ENCODE measurements around the gene B3GALT6.

The B3GALT6 gene

DNA sequence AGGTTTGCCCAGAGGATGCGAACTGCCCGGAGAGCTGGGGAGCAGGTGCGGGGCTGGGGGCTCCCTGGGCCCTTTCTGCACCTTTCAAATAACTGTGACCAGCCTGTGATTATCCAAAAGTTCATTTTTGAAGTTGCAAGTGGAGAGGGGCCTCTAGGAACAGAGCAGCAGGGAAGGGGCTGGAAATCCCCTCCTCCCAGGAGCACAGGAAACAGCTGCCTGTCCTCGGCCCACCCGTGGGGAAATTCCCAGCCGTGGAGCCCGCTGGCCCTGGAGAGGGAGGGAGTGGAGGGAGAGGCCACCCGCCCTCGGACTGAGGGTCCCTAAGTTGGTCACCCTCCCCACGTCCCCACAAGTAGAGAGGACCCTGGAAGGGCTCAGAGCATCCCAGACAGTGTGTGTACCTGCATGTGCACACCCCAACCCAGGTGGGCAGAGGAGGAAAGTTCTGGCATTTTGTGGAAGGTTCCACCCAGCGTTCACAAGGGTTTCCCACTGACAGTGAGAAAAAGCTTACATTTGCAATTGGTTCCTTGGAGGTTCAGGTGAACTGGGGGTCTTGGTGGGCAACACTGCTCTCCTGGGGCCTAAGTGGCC, 16.9 kb upstream of the B3GALT6 start:
- FAIRE-seq = no peak
- no peak for DNase-seq (ENCODE audit: extremely low spot score, insufficient read length, low read depth)

DNA sequence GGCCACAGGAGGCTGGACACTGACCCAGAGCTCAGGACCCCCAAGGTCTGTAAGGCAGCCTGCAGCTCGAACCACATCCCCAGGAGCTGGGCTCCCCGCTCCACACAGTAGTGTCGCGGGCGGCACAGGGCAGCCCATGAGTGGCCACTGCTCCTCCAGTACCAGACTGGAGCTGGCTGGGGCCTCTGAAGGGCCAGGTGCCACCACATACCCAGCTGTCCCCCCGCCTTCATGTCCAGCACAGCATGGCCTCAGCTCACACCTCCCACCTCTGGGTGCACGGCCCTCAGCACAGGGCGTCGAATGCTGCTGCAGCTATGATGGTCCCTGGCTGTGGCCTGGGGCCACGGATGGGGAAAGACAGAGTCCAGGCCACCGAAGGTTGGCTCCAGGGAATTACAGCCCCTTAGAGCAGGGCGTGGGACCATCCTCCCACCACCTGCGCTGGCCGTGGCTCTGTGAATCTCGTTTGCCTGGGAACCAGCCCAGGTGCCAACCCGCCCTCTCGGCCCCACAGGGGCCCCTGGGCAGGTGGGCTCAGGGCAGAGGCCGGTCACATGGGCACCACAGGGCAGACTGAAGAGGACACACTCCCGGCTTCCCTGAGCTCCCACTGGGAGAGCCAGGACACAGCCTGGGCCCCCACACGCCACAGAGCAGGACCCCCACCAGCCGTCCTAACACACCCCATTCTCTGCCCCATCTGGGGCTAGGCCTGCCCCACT, 16.0 kb upstream of the B3GALT6 start:
- no peak for DNase-seq (ENCODE audit: extremely low spot score, insufficient read length, low read depth)
- FAIRE-seq = no peak

DNA sequence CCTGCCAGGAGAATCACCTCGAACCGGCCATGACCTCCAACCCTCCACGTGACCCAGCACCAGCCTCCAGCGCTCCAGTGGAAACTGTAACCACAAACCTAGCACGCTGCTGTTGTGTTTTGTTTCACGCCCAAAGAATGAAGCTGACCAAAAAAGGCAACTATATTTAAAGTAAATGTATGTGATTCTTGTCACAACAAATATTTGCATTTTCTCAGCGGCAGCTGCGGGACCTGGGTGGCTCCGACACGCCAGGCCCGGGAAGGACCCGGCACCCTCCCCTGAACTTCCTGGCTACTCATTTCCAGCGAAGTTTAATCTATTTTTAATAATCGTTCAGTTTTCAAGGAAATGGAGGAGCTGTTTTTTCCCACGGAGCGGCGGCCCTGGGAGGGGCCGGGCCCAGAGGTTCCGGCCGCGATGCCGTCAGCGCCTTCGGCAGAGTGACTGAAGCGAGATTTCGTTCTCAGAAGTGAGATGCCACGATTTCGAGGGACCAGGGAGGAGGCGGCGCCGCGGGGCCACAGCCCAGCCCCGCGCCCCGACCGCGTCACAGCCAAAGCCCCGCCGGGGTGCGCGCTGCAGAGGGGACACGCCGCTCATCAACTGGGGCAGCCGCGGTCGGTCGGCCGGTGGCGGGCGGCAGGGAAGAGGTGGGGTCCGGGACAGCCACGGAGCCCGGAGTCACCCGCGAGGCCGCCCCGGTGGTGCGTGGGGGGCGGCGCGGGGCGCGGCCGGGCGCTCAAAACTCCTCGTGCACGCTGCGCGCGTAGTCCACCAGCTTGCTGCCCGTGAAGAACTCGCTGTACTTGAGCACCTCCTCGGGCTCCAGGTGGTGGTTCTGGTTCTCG, 15.0 kb upstream of the B3GALT6 start:
- no peak for DNase-seq (ENCODE audit: extremely low spot score, insufficient read length, low read depth)
- no peak for FAIRE-seq

DNA sequence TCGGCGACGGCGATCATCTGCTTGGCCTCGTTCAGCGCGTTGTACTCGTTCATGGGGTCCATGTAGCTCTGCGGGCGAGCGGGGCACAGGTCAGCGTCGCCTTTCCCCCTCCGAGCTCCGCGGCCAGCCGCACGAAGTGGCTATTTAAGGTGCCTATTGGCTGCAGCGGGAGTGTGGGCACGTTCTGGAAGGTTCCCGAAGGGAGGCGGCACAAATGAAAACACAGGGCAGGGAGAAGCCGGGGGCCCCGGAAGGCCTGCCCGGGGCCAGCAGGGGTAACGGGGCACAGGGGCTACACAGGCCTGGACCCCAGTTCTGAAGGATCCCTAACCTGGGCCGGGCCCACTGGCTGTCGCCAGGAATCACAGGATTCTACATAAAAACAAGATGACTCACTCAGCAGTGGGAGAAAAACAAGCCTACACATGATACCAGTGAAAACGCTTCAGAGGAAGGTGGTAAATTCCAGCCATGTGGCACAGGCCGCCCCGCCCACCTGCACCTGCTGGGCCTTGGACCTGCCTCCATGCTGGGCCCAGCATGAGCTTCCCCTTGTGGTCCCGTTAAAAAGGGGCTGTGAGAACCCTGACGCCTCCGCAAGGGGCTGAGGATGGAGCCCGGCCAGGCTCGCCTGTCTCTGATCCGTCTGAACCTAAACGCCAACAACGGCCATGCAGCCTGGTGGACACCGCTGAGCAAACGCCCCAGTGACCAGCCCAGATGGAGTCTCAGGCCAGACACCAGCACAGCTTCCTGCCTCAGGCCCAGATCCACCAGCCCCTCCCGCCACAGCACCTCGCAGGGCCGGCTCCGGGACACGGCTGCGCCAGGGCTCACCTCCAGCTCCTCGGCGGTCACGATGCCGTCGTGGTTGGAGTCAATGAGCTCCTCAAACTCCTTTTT, 14.2 kb upstream of the B3GALT6 start:
- no peak for FAIRE-seq

DNA sequence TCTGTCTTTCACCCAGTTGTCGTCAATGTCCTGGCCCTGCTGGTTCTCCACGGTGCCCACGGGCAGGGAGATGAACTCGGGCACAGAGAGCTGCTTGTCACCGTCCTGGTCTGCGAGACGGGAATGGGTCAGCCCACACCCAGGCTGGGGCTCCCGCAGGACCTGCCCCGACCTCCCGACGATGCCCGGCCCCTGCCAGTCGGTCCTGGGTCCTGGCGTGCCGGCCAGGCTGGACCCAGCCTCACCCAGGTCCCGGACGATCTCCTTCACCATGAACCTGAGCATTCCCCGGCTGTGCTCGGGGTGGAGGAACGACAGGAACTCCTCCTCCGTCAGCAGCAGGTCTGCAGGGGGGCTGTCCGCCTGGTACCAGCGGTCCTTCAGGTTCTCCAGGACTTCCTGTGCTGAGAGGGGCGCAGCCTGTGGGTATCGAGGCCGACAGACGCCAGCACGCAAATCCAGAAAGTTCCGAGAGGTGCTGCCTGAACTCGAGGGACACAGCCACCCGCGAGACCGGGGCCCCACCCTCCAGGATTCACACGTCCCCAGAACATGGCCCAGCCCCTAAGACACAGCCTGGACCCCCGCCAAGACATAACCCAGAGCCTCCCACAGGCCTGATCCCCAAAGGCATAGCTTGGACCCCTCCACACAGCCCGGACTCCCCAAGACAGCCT, 13.4 kb upstream of the B3GALT6 start:
- DNase-seq (ENCODE audit: extremely low spot score, insufficient read length, low read depth) = no peak
- FAIRE-seq = no peak

More for the DNA sequence above, 14.2 kb upstream of the B3GALT6 start:
- no peak for DNase-seq (ENCODE audit: extremely low spot score, insufficient read length, low read depth)

DNA sequence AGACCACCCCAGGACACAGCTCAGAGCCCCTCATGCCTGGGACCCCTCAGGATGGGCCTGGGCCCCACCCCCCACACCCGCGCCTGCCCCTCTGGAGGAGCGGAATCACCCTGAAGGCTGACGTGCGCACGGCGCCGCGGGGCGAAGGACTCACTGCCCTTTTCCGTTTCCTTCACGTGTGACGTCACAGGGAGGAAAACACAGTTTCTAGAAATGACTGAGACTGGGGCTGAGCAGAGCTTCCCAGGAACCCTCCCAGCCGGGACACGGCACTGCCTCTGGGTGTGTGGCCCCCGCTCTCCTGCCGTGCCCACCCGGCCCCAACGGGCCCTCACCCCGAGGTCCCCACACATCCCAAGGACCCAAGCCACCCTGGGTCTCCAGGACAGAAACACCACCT, 12.7 kb upstream of the B3GALT6 start:
- DNase-seq (ENCODE audit: extremely low spot score, insufficient read length, low read depth) (no peak), FAIRE-seq (no peak)

DNA sequence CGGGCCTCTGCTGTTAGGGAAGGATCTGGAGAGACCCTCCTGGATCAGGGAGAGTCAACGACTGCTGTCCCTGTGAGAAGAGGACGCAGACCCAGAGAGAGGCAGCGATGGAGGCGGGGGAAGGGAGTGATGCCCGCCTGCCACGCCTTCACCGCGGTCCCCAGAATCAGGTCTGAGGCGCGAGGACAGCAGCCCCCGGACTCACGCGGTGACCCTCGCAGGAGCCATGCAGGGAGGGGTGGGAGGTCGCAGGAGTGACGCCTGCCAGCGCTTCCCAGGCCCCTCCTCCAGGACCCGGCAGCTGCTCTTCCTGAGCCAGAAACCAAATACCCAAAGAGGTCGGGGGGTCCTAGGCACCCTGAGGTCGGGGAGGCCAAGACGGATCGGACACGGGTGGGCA, 11.8 kb upstream of the B3GALT6 start:
- no peak for DNase-seq (ENCODE audit: extremely low spot score, insufficient read length, low read depth)
- FAIRE-seq = no peak

DNA sequence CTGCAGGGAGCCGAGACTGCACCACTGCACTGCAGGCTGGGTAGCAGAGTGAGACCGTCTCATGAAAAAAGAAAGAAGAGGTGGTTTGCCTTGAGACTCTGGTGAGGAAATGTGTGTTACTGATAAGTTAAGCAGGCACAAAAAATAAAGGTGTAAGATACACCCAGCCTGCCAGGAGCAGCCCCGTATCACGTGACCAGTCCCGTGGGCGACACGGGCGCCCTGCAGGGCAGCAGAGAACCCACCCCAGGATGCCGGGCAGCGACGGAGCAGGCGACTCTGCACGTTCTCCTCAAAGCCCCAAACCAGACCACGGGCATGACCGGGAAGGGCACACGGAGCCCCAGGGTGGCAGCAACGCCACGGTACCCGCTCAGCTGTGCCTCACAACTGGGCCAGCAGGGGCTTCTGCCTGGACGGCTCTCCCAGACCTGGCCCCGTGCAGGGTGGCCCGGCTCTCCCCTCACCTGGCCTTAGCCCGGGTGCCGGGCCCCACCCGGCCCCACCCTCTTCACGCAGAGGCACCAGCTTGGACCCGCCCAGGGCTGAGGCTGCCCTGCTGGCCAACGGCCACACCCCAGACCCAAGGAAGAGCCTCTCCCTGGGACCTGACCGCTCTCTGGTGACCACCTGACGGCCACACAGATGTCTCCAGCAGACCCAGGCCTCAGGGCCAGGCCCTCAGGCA, 10.0 kb upstream of the B3GALT6 start:
- no peak for FAIRE-seq

DNA sequence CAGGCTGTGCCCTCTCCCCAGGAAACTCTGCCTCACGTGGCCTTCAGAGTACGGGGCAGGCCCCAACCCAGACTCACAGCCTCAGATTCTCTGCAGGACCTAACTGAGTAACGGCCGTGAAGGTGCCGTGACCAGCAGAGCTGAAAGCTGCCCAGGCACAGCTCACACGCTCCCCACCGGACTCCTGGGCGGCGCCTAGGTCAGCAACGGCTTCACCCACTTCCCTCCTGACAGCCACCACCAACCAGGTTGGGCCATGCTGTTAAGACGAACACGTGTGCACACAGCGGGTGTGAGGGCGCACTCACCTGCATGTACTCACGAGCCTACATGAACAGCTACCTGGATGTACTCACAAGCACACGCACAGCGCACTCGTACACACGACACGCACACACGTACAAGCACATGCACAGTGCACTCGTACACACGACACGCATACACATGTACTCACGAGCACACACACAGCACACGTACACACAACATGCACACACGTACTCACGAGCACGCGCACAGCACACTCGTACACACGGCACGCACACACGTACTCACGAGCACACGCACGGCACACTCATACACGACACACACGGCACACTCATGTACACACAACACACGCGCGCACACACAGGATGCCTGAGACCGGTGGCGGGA, 9.3 kb upstream of the B3GALT6 start:
- FAIRE-seq (no peak), DNase-seq (ENCODE audit: extremely low spot score, insufficient read length, low read depth) (no peak)

More for the DNA sequence above, 10.0 kb upstream of the B3GALT6 start:
- DNase-seq (ENCODE audit: extremely low spot score, insufficient read length, low read depth) = no peak

DNA sequence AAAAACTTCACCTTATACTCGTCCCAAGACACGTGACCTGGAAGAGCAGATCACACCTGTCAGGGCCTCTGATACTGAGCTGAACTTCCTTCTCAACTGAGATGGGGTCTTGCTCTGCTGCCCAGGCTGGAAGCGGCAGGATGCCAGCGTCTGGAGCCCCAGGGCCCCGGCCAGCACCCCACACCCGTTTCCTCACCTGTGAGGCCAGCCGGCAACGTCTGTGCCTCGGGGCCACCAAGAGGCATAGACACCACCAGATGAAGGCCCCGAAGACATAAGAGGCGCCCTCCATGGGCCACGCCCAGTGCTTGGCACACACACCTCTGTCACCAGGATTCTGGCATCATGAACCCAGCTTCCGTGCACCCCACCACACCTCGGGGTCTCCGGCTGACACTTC, 8.7 kb upstream of the B3GALT6 start:
- FAIRE-seq (no peak), DNase-seq (ENCODE audit: extremely low spot score, insufficient read length, low read depth) (no peak)

DNA sequence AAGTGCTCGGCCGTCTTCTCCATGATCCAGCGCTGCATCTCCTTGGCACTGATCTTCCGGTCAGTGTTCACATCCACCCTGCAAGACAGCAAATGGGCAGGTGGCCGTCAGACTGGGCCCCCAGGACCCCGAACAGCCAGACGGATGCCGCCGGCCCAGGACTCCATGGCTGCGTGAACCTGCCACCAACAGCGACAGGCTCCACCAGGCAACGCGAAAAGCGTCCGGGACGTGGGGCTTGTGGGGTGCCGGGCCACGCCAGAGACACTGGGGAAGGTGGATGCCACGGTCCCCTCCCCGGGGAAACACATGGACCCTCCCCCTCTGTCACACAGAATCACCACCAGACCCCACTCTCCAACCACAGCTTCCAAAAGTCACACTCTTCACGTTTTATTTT, 8.1 kb upstream of the B3GALT6 start:
- no peak for FAIRE-seq
- DNase-seq (ENCODE audit: extremely low spot score, insufficient read length, low read depth) = no peak

DNA sequence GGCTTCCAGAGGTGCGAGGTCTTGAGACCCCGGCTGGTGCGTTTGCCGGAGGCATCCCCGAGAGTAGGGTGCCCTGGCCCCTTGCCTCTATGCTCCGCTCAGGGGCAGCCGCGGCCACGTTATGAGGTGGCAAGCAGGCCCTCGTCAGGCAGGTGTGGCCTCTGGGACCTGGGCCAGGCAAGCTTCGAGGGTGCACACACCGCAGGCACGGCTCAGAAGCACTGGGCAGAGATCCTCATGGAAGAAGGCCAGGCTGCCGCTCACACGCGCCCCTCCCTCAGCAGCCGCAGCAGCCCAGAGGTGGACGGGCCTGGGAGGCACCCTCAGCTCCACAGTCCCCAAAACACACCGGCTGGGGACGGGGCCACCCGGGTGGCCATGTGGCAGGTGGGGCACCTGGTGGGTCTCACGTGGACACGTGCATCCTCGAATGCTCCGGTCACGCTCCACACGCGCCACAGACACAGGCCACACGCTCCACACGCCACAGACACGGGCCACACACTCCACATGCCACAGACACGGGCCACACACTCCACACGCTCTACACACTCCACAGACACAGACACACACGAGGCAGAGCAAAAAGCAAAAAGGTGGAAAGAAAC, 6.7 kb upstream of the B3GALT6 start:
- FAIRE-seq (no peak), DNase-seq (ENCODE audit: extremely low spot score, insufficient read length, low read depth) (no peak)

DNA sequence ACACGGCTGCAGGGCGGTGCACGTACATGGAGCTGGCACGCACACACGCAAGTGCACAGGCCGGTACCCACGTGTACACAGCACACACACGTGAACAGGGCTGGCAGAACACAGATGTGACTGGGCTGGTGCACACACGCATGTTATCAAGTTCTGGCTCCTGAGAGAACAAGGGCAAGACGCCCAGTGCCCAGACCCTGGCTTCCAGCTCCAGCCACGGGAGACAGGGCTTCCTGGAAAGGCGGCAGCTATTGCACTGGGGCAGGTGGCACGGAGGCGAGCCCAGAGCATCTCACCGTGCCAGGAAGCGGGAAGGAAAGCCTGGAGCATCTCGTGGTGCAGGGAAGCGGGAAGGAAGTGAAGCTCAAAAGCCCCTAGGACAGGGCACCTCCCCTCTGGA, 6.1 kb upstream of the B3GALT6 start:
- DNase-seq (ENCODE audit: extremely low spot score, insufficient read length, low read depth) (no peak), FAIRE-seq (no peak)

DNA sequence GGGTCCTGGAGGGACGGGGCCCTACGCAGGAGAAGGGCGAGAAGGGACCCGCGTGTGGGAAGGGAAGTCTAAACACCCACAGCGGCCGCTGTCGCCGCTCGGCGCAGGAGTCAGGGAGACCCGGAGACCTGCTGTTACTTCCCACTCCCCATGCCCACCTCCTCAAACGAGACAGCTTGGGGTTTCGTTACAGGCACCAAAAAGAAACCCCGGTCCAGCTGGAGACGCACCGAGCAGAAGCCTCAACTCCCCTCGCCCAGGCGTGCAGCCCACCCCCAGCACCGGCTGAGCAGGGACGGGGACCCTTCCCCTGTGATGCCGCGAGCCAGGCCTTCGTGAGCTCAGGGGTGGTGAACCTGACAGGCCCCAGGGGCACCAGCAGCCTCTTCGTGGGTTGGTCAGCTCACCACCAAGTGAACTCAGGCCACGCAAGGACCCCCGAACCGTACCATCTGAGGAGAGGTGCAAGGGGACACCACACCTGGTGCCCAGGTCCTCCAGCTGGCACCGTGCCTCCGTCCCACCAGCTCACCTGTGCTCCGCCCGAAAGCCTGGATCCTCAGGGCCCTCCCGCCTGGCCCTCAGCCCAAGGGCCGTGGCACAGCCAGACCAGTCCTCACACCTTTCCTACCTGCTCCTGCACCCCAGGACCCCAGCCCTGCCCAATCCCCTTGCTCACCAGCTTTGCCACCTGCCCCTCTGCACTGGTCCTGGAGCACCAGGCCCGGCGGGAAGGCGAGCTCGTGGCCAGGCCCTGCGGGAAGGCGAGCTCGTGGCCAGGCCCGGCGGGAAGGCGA, 5.3 kb upstream of the B3GALT6 start:
- DNase-seq (ENCODE audit: extremely low spot score, insufficient read length, low read depth) (no peak), FAIRE-seq (no peak)

DNA sequence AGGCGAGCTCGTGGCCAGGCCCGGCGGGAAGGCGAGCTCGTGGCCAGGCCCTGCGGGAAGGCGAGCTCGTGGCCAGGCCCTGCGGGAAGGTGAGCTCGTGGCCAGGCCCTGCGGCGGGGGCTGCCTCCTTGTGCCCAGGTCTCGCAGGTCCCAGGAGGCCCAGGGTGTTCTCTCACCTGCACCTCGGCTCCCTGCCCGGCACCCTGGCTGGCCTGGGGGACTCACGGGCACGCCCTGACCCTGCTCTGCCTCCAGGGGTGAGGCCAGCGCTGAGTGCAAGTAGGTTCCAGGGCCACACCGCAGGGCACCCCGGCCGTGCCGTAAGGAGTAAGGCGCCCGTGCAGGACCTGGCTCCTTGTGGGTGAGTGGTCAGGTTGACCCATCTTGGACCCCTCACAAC, 4.7 kb upstream of the B3GALT6 start:
- no peak for DNase-seq (ENCODE audit: extremely low spot score, insufficient read length, low read depth)

DNA sequence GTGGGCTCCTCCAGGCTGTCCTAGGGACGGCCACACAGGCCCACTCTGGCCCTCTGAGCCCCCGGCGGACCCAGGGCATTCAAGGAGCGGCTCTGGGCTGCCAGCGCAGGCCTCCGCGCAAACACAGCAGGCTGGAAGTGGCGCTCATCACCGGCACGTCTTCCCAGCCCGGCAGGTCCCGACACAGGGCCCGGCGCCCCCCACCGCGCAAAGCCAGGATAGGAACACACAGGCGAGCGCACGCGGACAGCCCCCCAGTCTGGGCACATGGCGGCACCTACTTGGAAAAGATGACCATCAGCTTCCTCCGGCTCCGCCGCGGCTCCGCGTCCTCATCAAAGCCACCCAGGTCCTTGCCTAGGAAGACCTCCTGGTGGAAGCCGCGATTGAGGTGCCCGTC, 3.9 kb upstream of the B3GALT6 start:
- DNase-seq (ENCODE audit: extremely low spot score, insufficient read length, low read depth) = no peak
- no peak for FAIRE-seq

More for the DNA sequence above, 4.7 kb upstream of the B3GALT6 start:
- FAIRE-seq = no peak

DNA sequence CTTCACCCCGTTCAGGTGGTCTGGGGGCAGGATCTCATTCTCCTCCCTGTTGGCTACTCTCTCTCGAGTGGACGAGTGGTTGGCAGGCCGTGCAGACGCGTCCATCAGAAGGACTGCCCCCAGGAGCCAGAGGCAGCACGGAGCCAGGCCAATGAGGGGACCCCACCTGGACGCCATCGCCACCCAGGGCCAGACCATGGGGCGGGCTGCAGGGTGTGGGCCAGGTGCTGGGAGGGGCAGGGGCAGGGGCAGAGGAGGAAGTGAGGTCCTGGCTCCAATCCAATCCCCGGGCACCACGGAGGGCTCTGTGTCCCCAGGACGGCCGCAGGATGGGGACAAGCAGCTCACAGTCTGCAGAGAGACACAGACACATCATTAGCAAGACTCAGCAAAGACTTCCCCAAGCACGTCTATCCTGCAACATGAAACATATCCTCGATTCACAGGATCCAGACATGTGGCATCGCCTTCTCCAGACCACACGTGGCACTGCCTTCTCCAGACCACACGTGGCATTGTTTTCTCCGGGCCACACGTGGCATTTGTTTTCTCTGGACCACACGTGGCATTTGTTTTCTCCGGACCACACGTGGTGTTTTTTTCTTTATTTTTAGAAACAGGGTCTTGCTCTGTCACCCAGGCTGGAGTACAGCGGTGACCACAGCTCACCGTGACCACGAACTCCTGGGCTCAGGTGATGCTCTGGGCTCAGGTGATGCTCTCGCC, 3.3 kb upstream of the B3GALT6 start:
- FAIRE-seq (no peak), DNase-seq (ENCODE audit: extremely low spot score, insufficient read length, low read depth) (no peak)

Data from GM18507 (cell line).